Osteoblast (primary cell): ENCODE results near the gene CWH43. TPM values are rescaled to one million over a fixed set of nuclear protein-coding genes. Genes with fewer than 3 reads are reported as not detected.

Experiments
- DNase-seq: peaks from one replicate; pipeline ENCODE4 v3.0.0; 2011; ENCODE audit warnings: low spot score, mixed read lengths; ENCODE audit not compliant: insufficient read length; ENCODE audit errors: missing footprints
- H2AFZ ChIP-seq: 2 replicates; pipeline ENCODE4 v1.6.0; 2011; ENCODE audit warnings: mild to moderate bottlenecking, low read length
- H3K27ac ChIP-seq: 2 replicates; pipeline ENCODE4 v1.5.1; 2011; ENCODE audit warnings: mild to moderate bottlenecking, low read depth, low read length, moderate library complexity
- H3K27me3 ChIP-seq: 2 replicates; pipeline ENCODE4 v1.6.0; 2012; ENCODE audit warnings: mild to moderate bottlenecking, control low read depth, inconsistent platforms, low read length, moderate library complexity; ENCODE audit not compliant: insufficient read depth
- H3K36me3 ChIP-seq: 2 replicates; pipeline ENCODE4 v1.5.1; 2011; ENCODE audit warnings: mild to moderate bottlenecking, low read length, control low read depth, moderate library complexity; ENCODE audit not compliant: insufficient read depth
- H3K4me1 ChIP-seq: 2 replicates; pipeline ENCODE4 v1.5.1; 2011; ENCODE audit warnings: mild to moderate bottlenecking, low read length, control low read depth, moderate library complexity; ENCODE audit not compliant: insufficient read depth
- H3K4me2 ChIP-seq: 2 replicates; pipeline ENCODE4 v1.6.0; 2011; ENCODE audit warnings: mild to moderate bottlenecking, low read length; ENCODE audit not compliant: insufficient read depth
- H3K4me3 ChIP-seq: fragments of 200-600 bp; sonication (generic); 3 replicates; pipeline ENCODE4 v1.5.1; 2012; ENCODE audit warnings: mild to moderate bottlenecking, low read length, inconsistent platforms; ENCODE audit not compliant: insufficient read depth
- H3K79me2 ChIP-seq: 2 replicates; pipeline ENCODE4 v1.6.0; 2012; ENCODE audit warnings: mild to moderate bottlenecking, low read length, control low read depth, inconsistent platforms; ENCODE audit not compliant: insufficient read depth
- H3K9me3 ChIP-seq: 2 replicates; pipeline ENCODE4 v1.5.1; 2011; ENCODE audit warnings: low read depth, low read length, control low read depth
- H4K20me1 ChIP-seq: 2 replicates; pipeline ENCODE4 v1.6.0; 2012; ENCODE audit warnings: mild to moderate bottlenecking, low read length, control low read depth; ENCODE audit not compliant: insufficient read depth
- total RNA-seq: library from RNA; depleted of rRNA; stranded (reverse); fragments of >200 nt; gene quantifications from 2 replicates; pipeline ENCODE4 v1.2.3, GENCODE V29; 2012
- TF ChIP-seq, protein P1 (sequence below): IDR thresholded peaks from 2 replicates; pipeline ENCODE4 v1.5.1; 2011; ENCODE audit warnings: mild to moderate bottlenecking, low read depth, low read length, moderate library complexity; ENCODE audit errors: extremely low read depth

Gene CWH43
- total RNA-seq, 1 donor, result not detected

DNA sequence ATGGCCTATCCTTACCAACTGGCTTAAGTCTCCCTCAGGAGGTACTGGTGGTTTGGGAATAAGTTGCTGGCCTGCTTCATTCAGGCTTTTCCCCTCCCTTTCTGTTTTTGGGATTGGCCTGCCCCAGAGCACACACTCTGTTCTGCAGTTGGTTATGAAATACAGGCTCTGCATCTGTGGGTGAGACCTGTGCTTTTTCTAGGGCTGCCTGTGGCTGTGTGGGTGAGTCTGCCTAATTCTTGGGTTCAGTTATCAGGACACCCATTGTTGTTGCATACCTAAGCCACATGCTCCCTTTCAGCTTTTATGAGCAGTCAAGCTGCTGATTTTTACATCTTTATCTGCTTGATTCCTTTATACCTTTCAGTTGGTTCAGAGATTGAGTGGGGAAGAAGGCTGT lies 19.0 kb upstream of the CWH43 start:
- peak; percentile 42 for DNase-seq
- H3K79me2 ChIP-seq, result no peaks in the 10 kb centered on the region
- no peaks in the 10 kb centered on the region for H3K27me3 ChIP-seq
- H3K4me2 ChIP-seq, result no peak overlapping the region
- no peaks in the 10 kb centered on the region for H4K20me1 ChIP-seq
- no peaks in the 10 kb centered on the region for H3K9me3 ChIP-seq
- no peak overlapping the region for H3K4me3 ChIP-seq
- no peaks in the 10 kb centered on the region for H3K36me3 ChIP-seq
- H2AFZ ChIP-seq, result no peak overlapping the region
- TF ChIP-seq, protein P1, sequence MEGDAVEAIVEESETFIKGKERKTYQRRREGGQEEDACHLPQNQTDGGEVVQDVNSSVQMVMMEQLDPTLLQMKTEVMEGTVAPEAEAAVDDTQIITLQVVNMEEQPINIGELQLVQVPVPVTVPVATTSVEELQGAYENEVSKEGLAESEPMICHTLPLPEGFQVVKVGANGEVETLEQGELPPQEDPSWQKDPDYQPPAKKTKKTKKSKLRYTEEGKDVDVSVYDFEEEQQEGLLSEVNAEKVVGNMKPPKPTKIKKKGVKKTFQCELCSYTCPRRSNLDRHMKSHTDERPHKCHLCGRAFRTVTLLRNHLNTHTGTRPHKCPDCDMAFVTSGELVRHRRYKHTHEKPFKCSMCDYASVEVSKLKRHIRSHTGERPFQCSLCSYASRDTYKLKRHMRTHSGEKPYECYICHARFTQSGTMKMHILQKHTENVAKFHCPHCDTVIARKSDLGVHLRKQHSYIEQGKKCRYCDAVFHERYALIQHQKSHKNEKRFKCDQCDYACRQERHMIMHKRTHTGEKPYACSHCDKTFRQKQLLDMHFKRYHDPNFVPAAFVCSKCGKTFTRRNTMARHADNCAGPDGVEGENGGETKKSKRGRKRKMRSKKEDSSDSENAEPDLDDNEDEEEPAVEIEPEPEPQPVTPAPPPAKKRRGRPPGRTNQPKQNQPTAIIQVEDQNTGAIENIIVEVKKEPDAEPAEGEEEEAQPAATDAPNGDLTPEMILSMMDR, result no peak
- peaks cover 13% of the 10 kb centered on the region for H3K4me1 ChIP-seq
- no peak overlapping the region for H3K27ac ChIP-seq

DNA sequence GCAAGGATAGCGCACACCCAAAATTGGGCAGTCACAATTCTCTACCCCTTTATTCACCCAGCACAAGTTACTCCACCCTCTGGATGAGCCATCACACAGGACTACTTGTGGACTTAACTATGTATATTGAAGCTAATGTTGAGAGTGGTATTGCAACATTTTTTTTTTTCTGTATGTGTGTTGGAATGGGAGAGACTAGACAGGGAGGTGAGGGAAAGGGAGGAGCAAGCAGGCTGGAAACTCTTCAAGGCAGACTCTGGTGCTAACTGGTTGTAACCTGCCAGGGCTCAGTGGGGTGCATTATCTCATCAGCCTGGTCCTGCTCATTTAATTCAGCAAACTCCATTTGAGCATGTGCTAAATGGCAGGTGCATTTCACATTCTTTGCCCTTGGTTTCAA lies 18.4 kb upstream of the CWH43 start:
- Histone ChIP-seq H3K36me3 (no peaks in the 10 kb centered on the region), H3K4me2 (no peak overlapping the region), H4K20me1 (no peaks in the 10 kb centered on the region), H3K27ac (no peak overlapping the region), H3K4me1 (peaks cover 13% of the 10 kb centered on the region), H3K79me2 (no peaks in the 10 kb centered on the region), H2AFZ (no peak overlapping the region), H3K27me3 (no peaks in the 10 kb centered on the region), H3K4me3 (no peak overlapping the region), H3K9me3 (no peaks in the 10 kb centered on the region)
- no peak for DNase-seq
- TF ChIP-seq, protein P1, result no peak

DNA sequence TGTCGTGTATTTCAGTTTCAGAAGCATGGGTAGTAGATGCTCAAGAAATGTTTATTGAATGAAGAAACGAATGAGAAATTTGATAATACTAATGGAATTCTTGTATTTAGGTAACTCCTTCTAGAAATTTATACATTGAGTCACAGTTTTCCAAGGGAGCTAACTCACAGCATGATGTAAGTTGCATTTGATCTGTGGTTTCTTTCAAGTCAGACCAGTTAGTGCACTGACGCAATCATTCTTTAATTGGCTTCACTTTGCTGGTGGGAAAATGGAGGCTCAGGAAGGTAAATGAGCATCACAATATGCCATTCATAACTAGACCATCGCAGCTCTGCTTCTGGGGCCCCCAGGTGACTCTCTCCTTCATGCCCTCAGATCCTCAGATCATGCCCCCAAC lies 17.3 kb upstream of the CWH43 start:
- TF ChIP-seq, protein P1, result no peak

DNA sequence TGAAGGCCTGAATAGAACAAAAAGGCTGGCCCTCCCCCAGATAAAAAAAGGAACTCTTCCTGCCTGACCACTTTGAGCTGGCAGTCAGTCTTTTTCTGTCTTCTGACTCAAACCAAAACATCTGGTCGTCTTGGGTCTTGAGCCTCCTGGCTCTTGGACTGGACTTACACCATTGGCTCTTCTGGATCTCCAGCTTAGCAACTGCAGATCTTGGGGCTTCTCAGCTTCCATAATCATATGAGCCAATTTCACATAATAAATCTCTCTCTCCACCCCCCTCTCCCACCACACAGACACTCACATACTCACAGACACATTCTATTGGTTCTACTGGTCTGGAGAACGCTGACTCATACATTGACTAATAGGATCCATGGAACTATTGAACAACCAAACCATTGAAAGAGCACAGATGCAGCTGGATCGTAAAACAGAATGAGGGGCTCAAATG lies 15.6 kb upstream of the CWH43 start:
- Histone ChIP-seq H3K27ac (peak overlapping the region; percentile 59), H3K9me3 (no peaks in the 10 kb centered on the region), H2AFZ (peak overlapping the region; percentile 0), H3K27me3 (peaks cover 3% of the 10 kb centered on the region), H3K4me2 (peak overlapping the region; percentile 0), H3K4me3 (no peak overlapping the region), H3K79me2 (no peaks in the 10 kb centered on the region), H3K4me1 (peaks cover 13% of the 10 kb centered on the region), H4K20me1 (no peaks in the 10 kb centered on the region), H3K36me3 (no peaks in the 10 kb centered on the region)
- TF ChIP-seq, protein P1, result no peak
- DNase-seq, result peak; percentile 73

More for the DNA sequence above, 17.3 kb upstream of the CWH43 start:
- Histone ChIP-seq H3K4me1 (peaks cover 13% of the 10 kb centered on the region), H3K4me2 (no peak overlapping the region), H3K27ac (peak overlapping the region; percentile 59), H2AFZ (no peak overlapping the region), H3K27me3 (no peaks in the 10 kb centered on the region), H3K4me3 (no peak overlapping the region), H3K79me2 (no peaks in the 10 kb centered on the region), H4K20me1 (no peaks in the 10 kb centered on the region), H3K36me3 (no peaks in the 10 kb centered on the region), H3K9me3 (no peaks in the 10 kb centered on the region)
- DNase-seq, result no peak
